Left lobe of liver (tissue), 2 donors: ENCODE data around the gene MTA1. TPM values are rescaled to one million over a fixed set of nuclear protein-coding genes. Genes with fewer than 3 reads are reported as not detected.
A peak's percentile ranks its signal among the peaks of the same experiment; 100 is the strongest.

Experiments
- ATAC-seq: fragments of 200-7000 bp; cut with Tn5 transposase; one replicate; pipeline ENCODE4 v1.9.1; 2020; ENCODE audit warnings: mild to moderate bottlenecking, moderate library complexity
- DNase-seq: peaks from one replicate; pipeline ENCODE4 v3.0.0-alpha.2; 2020; ENCODE audit warnings: low spot score
- total RNA-seq: library from RNA; stranded (reverse); gene quantifications from one replicate; pipeline ENCODE4 v1.2.1, GENCODE V29; 2021
- donor health status: DM: no; HTN: no; CAD: no; lungs with moderate emphysema.
- donor health status: DM: no; HTN: yes; CAD: no.

The MTA1 gene
- total RNA-seq, result 39.2 TPM

GRCh38 chr14:105419195-105420091, at the start of gene MTA1:
TSS of gene MTA1 (plus strand) at chr14:105419827. CDS start at chr14:105420036, 209 bp downstream.
- ATAC-seq, result peak; percentile 81
- DNase-seq, result peak; percentile 60

GRCh38 chr14:105374389-105374788, 45.2 kb upstream of the MTA1 start:
- DNase-seq, result no peak
- ATAC-seq, result no peak

DNA sequence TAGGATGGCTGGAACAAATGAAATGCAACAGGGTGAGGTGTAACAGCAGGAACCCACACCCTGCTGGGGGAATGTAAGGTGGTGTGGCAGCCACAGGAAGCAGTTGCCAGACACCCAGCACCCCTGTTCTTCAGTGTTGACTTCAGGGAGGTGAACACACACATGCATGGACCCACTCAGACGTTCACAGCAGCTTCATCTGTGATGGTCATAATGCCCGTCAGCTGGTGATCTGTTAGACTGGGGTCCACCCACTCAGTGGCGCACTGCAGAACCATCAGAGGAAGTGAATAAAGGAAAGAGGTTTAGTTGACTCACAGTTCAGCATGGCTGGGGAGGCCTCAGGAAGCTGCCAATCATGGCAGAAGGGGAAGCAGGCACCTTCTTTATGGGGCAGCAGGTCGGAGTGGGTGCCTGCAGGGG, 44.0 kb upstream of the MTA1 start:
- no peak for DNase-seq
- no peak for ATAC-seq

- DNase-seq (no peak), ATAC-seq (no peak)
Observed at GRCh38 chr14:105376521-105377440, 42.8 kb upstream of the MTA1 start.

DNA sequence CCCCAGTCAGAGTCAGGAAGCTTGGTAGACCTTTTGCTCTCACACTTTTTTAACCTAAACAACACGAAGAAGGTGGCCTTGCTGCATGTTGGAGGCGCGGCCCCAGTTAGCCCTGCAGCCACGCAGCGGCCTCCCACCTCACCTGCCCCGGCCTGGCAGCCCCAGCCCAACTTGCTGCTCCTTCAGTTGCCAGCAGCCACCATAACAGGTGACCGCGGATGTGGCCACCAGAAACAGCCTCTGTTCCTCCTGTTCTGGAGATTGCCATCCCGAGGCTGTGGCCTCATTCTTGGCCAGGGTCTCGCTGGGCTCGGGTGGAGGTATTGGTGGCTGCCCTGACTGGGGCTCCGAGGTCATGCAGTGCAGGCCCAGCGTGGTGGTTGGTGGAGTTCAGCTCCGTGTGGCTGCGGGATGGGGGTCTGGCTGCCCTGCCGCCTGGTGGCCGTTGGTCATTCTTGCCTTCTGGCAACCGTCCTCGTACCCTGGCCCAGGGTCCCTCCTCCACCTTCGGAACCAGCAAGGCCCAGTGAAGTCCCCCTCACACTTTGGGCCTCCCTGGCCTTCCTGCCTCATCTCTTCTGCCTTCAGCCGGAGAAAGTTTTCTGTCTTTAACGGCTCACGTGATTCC, 42.0 kb upstream of the MTA1 start:
- no peak for ATAC-seq
- no peak for DNase-seq

GRCh38 chr14:105378199-105378598, 41.4 kb upstream of the MTA1 start:
- no peak for ATAC-seq
- no peak for DNase-seq

- ATAC-seq (no peak), DNase-seq (no peak)
Observed at GRCh38 chr14:105378873-105379685, 40.5 kb upstream of the MTA1 start.

- no peak for DNase-seq
Observed at GRCh38 chr14:105379946-105380345, 39.7 kb upstream of the MTA1 start.

DNA sequence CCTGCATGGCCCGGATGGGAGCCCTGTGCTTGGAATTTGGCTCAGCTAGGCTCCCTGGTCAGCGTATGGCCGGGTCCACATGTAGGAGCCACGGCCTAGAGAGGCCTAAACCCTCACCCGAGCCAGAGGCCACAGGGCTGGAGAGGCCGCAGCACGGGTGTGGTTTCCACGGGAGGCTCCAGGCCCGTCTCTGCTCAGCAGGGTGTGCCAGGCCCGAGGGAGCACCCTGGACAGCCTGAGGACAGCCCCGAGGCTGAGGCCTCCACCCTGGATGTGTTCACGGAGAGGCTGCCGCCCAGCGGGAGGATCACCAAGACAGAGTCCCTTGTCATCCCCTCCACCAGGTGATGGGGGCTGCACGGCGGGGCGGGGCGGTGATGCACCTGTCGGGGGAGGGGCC, 38.9 kb upstream of the MTA1 start:
- ATAC-seq (no peak), DNase-seq (no peak)

More at GRCh38 chr14:105379946-105380345, 39.7 kb upstream of the MTA1 start:
- ATAC-seq, result no peak

DNA sequence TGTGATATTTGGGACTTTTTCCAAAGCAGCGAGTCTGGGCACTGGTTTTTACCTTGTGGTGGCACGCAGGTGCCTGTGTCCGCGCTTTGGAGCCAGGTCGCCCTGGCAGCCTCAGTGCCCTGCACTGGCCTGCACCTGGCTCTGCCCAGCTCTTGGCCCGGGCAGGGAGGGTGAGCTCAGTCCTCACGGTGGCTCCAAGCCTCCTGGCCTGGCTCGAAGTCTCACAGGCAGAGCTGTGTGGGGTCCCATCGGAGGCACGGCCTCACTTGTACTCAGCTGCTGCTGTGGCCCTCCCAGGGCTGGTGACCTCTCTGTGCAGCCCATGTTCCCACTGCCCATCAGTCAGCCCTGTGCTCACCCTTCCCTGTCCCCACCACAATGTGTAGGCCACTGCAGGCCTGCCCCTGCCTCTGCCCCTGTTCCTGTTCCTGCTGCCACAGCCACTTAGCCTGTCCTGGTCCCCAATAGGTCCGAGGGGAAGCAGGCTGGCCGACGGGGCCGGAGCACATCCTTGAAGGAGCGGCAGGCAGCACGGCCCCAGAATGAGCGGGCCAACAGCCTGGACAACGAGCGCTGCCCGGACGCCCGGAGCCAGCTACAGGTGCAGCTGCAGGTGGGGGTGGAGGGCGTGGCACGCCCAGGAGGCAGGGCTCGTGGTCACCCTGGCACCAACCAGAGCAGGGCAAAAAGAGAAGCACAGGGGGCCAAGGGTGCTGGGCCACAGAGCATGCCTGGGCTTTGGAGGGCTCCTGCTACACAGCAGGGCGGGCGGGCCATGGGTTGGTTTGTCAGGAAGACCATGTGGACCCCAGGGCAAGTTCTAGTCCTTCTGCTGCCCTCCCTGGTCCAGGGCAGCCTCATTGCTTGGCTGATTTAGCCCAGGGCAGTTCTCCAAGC, 37.9 kb upstream of the MTA1 start:
- ATAC-seq (no peak), DNase-seq (no peak)

GRCh38 chr14:105382343-105383082, 37.1 kb upstream of the MTA1 start:
- DNase-seq (no peak), ATAC-seq (no peak)

DNA sequence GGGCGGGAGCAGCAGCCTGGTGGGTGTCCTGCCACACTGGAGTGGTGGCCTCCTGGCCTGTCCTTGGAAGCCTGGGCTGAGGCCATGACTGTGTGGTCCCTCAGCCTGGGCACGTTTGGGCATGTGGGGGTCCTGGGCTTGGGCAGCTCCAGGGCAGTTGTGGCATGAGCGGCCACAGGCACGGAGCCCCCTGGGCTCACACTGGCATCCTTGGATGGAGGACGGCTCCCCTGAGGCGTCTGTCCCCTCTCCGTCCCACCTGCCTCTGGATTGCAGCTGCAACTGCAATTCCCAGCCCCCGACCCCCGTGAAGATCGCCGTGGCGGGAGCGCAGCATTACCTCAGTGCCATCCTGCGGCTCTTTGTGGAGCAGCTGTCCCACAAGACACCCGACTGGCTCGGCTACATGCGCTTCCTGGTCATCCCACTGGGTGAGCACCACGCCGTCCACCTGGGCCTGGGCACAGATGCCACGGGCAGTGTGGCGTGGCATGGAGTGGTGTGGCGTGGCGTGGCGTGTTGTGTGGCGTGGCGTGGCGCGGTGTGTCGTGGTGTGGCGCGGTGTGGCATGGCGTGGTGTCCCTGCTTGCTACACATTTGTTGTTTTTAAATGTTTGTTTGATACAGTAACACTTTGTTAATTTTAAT, 36.4 kb upstream of the MTA1 start:
- DNase-seq (no peak), ATAC-seq (no peak)

DNA sequence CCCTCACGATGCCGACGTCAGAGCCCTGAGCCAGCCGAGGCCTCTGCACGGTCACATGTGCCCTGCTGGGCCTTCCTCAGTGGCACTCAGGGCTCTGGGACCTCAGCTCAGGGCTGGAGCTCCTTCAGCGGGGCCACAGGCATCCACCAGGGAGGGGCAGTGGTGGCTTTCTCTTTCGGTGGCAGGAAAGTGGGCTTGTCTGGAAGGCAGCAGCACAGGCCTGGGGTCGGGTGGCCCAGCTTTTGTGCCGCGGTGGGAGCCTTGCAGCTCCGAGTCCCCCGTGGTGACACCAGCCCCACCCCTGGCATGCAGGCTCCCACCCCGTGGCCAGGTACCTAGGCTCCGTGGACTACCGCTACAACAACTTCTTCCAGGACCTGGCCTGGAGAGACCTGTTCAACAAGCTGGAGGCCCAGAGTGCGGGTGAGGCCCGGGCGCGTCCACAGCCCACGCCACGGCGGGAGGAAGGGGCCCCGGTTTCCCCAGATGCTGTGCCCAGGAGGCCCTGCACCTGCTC, 35.5 kb upstream of the MTA1 start:
- no peak for DNase-seq
- no peak for ATAC-seq

- DNase-seq (no peak), ATAC-seq (no peak)
Observed at GRCh38 chr14:105384605-105385321, 34.9 kb upstream of the MTA1 start.

- ATAC-seq, result no peak
- DNase-seq, result no peak
Observed at GRCh38 chr14:105385322-105385637, 34.3 kb upstream of the MTA1 start.

GRCh38 chr14:105385698-105386365, 33.8 kb upstream of the MTA1 start:
- no peak for DNase-seq
- peak; percentile 12 for ATAC-seq
